ENCODE data around the gene FARS2. TPM values are rescaled to one million over a fixed set of nuclear protein-coding genes. Genes with fewer than 3 reads are reported as not detected.

FARS2 gene
- polyA plus RNA-seq, 1 experiment = 17.9 TPM

- CTCF ChIA-PET = interaction anchor here (1.3 kb wide), 1 partner anchor 87 kb away, joined by 3 read pairs; no protein-coding TSS in a partner anchor
These were observed 31.2 kb upstream of the FARS2 start for GRCh38 chr6:5230081-5230480.

GRCh38 chr6:5231289-5231688 is 30.0 kb upstream of the FARS2 start:
- no peak overlapping the region for H3K4me3 ChIP-seq (ENCODE audit: low read depth, low read length)
- ChIA-PET CTCF (no interaction called here), POLR2A (no interaction called here)

More at GRCh38 chr6:5230081-5230480, 31.2 kb upstream of the FARS2 start:
- POLR2A ChIA-PET = no interaction called here
- H3K36me3 ChIP-seq (ENCODE audit: control insufficient read depth, insufficient read depth, low read length) = no peaks in the 10 kb centered on the region; the same call in 1 of the 2 replicates
- H3K27me3 ChIP-seq (ENCODE audit: control insufficient read depth, insufficient read depth, low read length) = no peaks in the 10 kb centered on the region
- no peak overlapping the region for H3K4me3 ChIP-seq (ENCODE audit: low read depth, low read length)
- DNase-seq (ENCODE audit: low read depth) = no peak
- no peak for TF ChIP-seq CTCF (IDR thresholded peaks at IDR 0.05; ENCODE audit: insufficient read depth, low read depth, low read length)

GRCh38 chr6:5234874-5235273 is 26.4 kb upstream of the FARS2 start:
- H3K36me3 ChIP-seq (ENCODE audit: control insufficient read depth, insufficient read depth, low read length) = no peaks in the 10 kb centered on the region; the same call in none of the 2 replicates
- no peak for TF ChIP-seq CTCF (IDR thresholded peaks at IDR 0.05; ENCODE audit: insufficient read depth, low read depth, low read length)
- POLR2A ChIA-PET = no interaction called here
- CTCF ChIA-PET = no interaction called here
- DNase-seq (ENCODE audit: low read depth) = no peak
- H3K4me3 ChIP-seq (ENCODE audit: low read depth, low read length) = no peak overlapping the region
- H3K27me3 ChIP-seq (ENCODE audit: control insufficient read depth, insufficient read depth, low read length) = no peaks in the 10 kb centered on the region

More at GRCh38 chr6:5231289-5231688, 30.0 kb upstream of the FARS2 start:
- H3K27me3 ChIP-seq (ENCODE audit: control insufficient read depth, insufficient read depth, low read length) = no peaks in the 10 kb centered on the region
- TF ChIP-seq CTCF (IDR thresholded peaks at IDR 0.05; ENCODE audit: insufficient read depth, low read depth, low read length) = no peak
- no peak for DNase-seq (ENCODE audit: low read depth)
- no peaks in the 10 kb centered on the region; the same call in 1 of the 2 replicates for H3K36me3 ChIP-seq (ENCODE audit: control insufficient read depth, insufficient read depth, low read length)

- no peak overlapping the region for H3K4me3 ChIP-seq (ENCODE audit: low read depth, low read length)
- POLR2A ChIA-PET = no interaction called here
- TF ChIP-seq CTCF (IDR thresholded peaks at IDR 0.05; ENCODE audit: insufficient read depth, low read depth, low read length) = no peak
- no peaks in the 10 kb centered on the region for H3K27me3 ChIP-seq (ENCODE audit: control insufficient read depth, insufficient read depth, low read length)
- no peak for DNase-seq (ENCODE audit: low read depth)
- CTCF ChIA-PET = interaction anchor here (0.6 to 1.9 kb wide), 3 partner anchors 10 to 566 kb away, joined by 3 to 5 read pairs (median 3); no protein-coding TSS in a partner anchor
- no peaks in the 10 kb centered on the region; the same call in none of the 2 replicates for H3K36me3 ChIP-seq (ENCODE audit: control insufficient read depth, insufficient read depth, low read length)
These were observed 25.5 kb upstream of the FARS2 start for GRCh38 chr6:5235830-5236229.

- TF ChIP-seq CTCF (IDR thresholded peaks at IDR 0.05; ENCODE audit: insufficient read depth, low read depth, low read length) = no peak
- ChIA-PET CTCF (interaction anchor here (1.9 kb wide), 1 partner anchor 94 kb away, joined by 5 read pairs; no protein-coding TSS in a partner anchor), POLR2A (no interaction called here)
- no peak overlapping the region for H3K4me3 ChIP-seq (ENCODE audit: low read depth, low read length)
- DNase-seq (ENCODE audit: low read depth) = no peak
- no peaks in the 10 kb centered on the region; the same call in none of the 2 replicates for H3K36me3 ChIP-seq (ENCODE audit: control insufficient read depth, insufficient read depth, low read length)
- no peaks in the 10 kb centered on the region for H3K27me3 ChIP-seq (ENCODE audit: control insufficient read depth, insufficient read depth, low read length)
These were observed 23.5 kb upstream of the FARS2 start for GRCh38 chr6:5237805-5238204.
